ENCODE results near the gene PLEKHJ1.

The PLEKHJ1 gene

DNA sequence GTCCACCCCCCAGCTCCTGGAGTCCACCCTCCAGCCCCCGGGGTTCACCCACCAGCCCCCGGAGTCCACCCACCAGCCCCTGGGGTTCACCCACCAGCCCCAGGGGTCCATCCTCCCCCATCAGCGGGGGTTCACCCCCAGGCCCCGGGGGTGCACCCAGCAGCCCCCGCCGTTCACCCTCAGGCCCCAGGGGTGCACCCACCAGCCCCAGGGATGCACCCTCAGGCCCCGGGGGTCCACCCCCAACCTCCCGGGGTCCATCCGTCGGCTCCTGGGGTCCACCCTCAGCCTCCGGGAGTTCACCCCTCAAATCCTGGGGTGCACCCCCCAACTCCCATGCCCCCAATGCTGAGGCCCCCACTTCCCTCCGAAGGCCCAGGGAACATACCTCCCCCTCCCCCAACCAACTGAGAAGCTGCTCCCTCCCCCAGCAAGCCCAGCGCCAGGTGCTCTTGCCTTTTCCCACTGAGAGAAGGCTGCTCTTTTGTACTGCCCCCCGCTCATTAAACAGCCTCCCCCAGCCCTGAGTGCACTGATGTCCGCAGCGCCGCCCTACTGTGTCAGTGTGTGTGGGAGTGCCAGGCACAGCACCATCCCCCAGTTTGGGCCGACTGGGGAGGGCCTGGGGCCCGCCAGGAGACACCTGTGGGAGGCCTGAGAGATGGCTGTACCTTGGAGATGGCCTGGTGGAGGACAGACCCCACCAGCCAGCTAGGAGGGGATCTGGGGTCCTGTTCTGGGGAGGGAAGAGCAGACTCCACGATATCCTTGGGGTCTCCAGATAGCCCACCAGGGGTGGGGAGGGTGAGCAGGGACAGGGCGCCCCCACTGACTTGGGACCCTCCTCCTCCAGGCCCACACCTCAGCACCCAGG, 12.2 kb upstream of the PLEKHJ1 start:
- Mint-ChIP-seq H3K36me3 (peaks cover 33 to 43% of the 10 kb centered on the region in 2 donors), H3K27me3 (peaks cover 8 to 21% of the 10 kb centered on the region in 2 donors), H3K27ac (peak overlapping the region; percentile 66), H3K4me3 (no peak overlapping the region), H3K9me3 (no peaks in the 10 kb centered on the region), H3K4me1 (peaks cover 9 to 30% of the 10 kb centered on the region in 2 donors)
- no peak for ATAC-seq (replicated peaks)
- no peak for DNase-seq

DNA sequence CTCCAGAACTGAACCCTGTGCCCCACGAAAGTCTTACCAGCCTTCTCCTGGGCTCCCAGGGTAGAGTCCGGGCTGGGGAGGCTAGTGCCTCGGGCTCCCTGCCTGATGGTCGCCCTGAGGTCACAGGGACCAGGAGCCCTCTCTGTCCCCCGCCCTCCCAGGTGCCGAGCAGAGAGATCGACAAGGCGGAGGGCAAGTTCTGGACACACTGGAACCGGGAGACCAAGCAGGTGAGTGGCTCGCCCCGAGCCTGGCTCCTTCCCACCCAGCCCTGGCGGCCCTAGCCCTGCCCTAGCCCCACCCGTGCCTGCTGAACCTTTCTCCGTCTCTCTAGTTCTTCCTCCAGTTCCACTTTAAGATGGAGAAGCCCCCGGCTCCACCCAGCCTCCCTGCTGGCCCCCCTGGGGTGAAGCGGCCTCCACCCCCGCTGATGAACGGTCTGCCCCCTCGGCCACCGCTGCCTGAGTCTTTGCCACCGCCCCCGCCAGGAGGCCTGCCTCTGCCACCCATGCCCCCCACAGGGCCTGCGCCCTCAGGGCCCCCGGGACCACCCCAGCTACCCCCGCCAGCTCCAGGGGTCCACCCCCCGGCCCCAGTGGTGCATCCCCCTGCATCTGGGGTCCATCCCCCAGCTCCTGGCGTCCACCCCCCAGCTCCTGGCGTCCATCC, 11.4 kb upstream of the PLEKHJ1 start:
- Mint-ChIP-seq H3K27me3 (peaks cover 7 to 19% of the 10 kb centered on the region in 2 donors), H3K4me1 (peaks cover 9 to 29% of the 10 kb centered on the region in 2 donors), H3K4me3 (no peak overlapping the region), H3K36me3 (peaks cover 35 to 47% of the 10 kb centered on the region in 2 donors), H3K9me3 (no peaks in the 10 kb centered on the region), H3K27ac (no peak overlapping the region)
- ATAC-seq (replicated peaks) (no peak), DNase-seq (no peak)

DNA sequence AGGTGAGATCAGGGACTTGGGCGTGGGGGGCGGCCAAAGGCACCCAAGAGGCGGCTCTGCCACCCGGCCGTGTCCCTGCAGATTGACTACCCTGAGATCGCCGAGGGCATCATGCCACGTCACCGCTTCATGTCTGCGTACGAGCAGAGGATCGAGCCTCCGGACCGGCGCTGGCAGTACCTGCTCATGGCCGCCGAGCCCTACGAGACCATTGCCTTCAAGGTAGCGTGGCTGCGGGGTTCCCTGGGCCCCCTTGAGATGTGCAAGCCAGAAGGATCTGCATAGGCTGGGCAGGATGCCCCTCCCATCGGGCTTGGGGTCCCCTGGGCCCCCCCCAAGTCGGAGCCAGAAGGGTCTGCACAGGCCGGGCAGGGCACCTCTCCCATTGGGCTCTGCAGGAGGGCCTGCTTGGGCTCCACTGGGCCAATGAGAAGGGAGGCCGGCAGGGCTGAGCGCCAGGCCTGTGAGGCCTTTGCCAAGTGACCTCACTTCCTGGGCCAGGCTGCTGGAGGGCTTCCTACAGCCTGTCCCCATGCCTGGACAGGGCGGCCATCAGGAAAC, 10.8 kb upstream of the PLEKHJ1 start:
- ATAC-seq (replicated peaks) (no peak), DNase-seq (no peak)
- Mint-ChIP-seq H3K27me3 (peaks cover 2 to 12% of the 10 kb centered on the region in 2 donors), H3K4me3 (no peak overlapping the region), H3K9me3 (no peaks in the 10 kb centered on the region), H3K27ac (no peak overlapping the region), H3K4me1 (peaks cover 8 to 29% of the 10 kb centered on the region in 2 donors), H3K36me3 (peaks cover 39 to 49% of the 10 kb centered on the region in 2 donors)

DNA sequence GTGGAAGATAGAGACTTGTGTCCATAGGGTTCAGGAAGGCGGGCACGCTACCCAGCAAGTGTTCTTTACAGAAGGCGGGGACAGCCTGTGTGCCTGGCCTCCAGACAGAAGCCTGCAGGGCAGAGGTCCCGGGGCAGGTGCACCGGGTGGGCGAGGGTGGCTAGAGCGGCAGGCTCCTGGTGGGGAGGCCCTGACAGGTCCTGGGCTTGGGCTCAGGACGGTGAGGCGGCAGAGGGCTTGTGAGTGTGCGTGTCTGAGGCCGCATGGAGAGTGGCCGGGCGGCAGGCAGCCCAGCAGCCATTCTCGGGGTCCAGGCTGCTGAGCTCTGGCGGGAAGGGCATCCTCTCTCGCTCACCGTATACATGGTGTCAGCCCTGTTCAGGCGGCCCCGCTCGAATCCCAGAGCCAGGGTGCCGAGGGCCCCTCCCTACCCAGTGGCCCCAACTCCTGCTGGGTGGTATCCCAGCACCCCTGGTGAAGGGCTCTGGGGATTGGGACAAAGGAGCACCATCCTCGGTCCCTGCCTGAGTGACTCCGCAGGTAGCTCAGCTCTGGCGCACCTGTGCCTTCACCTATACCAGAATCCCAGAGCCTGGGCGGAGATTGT, 10.0 kb upstream of the PLEKHJ1 start:
- H3K27me3 Mint-ChIP-seq: peaks cover 0 to 10% of the 10 kb centered on the region in 2 donors
- peaks cover 41 to 49% of the 10 kb centered on the region in 2 donors for H3K36me3 Mint-ChIP-seq
- H3K4me1 Mint-ChIP-seq: peaks cover 8 to 33% of the 10 kb centered on the region in 2 donors
- ATAC-seq (replicated peaks) (no peak), DNase-seq (no peak)
- no peak overlapping the region for H3K4me3 Mint-ChIP-seq
- no peaks in the 10 kb centered on the region for H3K9me3 Mint-ChIP-seq
- no peak overlapping the region for H3K27ac Mint-ChIP-seq

DNA sequence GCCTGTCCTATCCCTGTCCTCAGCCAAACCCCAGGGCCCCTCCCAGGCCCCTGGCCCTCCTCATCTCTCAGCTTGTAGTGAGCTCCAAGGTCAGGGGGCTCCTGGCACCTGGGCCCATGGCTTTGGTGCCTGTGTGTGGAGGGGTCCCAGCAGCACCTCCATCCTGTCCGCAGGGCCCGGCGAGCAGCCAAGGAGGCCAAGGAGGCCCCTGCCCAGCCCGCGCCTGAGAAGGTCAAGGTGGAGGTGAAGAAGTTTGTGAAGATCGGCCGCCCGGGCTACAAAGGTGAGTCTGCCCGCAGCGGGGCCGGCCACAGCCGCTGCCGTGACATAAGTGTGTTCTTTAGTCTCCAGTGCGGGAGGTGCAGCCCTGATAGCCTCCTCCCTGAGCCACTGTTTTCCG, 9.1 kb upstream of the PLEKHJ1 start:
- DNase-seq (no peak), ATAC-seq (replicated peaks) (no peak)
- Mint-ChIP-seq H3K36me3 (peaks cover 48 to 57% of the 10 kb centered on the region in 2 donors), H3K27me3 (peaks cover 0 to 7% of the 10 kb centered on the region in 2 donors), H3K9me3 (no peaks in the 10 kb centered on the region), H3K27ac (no peak overlapping the region), H3K4me3 (no peak overlapping the region), H3K4me1 (peaks cover 17 to 38% of the 10 kb centered on the region in 2 donors)

DNA sequence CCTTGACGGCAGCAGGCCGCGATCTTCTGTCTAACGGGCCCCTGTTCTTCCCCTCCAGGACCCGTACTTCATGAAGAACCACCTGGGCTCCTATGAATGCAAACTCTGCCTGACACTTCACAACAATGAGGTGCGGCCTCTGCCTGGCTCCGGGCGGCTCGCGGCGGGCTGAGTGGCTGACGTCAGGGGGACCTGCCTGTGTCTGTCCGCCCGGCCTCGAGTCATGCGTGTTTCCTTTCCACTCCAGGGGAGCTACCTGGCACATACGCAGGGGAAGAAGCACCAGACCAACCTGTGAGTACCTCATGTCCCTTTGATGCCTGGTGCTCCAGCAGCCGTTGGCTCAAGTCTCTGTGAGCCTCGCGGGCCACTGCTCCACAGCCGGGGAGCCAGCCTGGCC, 8.4 kb upstream of the PLEKHJ1 start:
- no peak for DNase-seq
- Mint-ChIP-seq H3K27me3 (no peaks in the 10 kb centered on the region), H3K9me3 (no peaks in the 10 kb centered on the region), H3K4me1 (peaks cover 20 to 41% of the 10 kb centered on the region in 2 donors), H3K27ac (no peak overlapping the region), H3K4me3 (no peak overlapping the region), H3K36me3 (peaks cover 48 to 63% of the 10 kb centered on the region in 2 donors)
- no peak for ATAC-seq (replicated peaks)

DNA sequence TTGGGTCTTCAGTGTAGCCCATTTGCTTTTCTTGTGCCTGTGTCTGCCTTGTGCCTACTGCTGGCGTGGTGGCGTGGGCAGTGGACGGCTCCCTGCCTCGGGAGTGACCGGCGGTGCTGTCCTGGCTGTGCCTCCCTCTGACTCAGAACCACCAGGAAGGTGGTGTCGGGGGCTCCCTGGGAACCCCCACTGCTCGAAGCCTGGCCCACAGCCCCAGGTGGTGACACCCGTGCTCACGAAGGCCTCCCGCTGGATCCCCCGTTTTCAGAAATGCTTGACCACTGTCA, 7.9 kb upstream of the PLEKHJ1 start:
- Mint-ChIP-seq H3K27me3 (no peaks in the 10 kb centered on the region), H3K4me3 (no peak overlapping the region), H3K4me1 (peaks cover 22 to 45% of the 10 kb centered on the region in 2 donors), H3K9me3 (no peaks in the 10 kb centered on the region), H3K36me3 (peaks cover 47 to 64% of the 10 kb centered on the region in 2 donors), H3K27ac (no peak overlapping the region)
- DNase-seq (no peak), ATAC-seq (replicated peaks) (no peak)

DNA sequence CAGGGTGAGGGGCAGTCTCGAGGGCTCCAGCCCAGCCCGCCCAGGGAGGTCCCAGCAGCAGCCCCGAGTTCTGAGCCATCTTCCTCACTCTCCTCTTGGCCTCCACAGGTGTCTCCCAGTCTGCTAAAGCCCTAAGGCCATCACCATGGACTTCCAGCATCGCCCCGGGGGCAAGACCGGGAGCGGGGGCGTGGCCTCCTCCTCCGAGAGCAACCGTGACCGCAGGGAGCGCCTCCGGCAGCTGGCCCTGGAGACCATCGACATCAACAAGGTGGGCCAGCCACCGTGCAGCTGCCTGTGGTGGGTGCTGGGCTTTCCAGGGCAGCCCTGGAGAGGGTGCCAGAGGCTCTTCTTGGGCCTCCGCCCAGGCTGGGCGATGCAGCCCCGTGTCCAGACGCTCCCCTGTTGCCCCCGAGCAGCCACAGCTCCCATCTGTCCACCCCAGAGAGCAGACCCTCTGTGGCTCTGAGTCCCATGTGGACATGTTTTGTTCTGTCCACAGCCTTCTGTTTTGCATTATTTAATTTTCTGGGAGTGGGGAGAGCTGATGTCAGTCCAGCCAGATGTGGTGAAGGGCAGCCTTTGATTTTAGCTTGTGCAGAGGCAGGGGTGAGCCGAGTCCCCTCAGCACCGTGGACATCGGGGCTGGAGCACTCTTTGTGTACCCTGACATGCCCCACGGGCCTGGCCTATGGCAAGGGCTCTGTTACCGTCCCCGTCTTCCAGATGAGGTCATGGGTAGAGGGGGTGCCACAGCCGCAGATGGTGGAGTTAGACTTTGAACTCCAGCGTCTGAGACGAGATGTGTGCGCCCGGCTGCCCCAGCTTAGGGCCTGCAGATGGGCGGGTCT, 7.4 kb upstream of the PLEKHJ1 start:
- DNase-seq (no peak), ATAC-seq (replicated peaks) (no peak)
- no peak overlapping the region for H3K4me3 Mint-ChIP-seq
- peaks cover 26 to 50% of the 10 kb centered on the region in 2 donors for H3K4me1 Mint-ChIP-seq
- no peaks in the 10 kb centered on the region for H3K27me3 Mint-ChIP-seq
- no peaks in the 10 kb centered on the region for H3K9me3 Mint-ChIP-seq
- peaks cover 47 to 63% of the 10 kb centered on the region in 2 donors for H3K36me3 Mint-ChIP-seq
- peak overlapping the region; percentile 31 for H3K27ac Mint-ChIP-seq

DNA sequence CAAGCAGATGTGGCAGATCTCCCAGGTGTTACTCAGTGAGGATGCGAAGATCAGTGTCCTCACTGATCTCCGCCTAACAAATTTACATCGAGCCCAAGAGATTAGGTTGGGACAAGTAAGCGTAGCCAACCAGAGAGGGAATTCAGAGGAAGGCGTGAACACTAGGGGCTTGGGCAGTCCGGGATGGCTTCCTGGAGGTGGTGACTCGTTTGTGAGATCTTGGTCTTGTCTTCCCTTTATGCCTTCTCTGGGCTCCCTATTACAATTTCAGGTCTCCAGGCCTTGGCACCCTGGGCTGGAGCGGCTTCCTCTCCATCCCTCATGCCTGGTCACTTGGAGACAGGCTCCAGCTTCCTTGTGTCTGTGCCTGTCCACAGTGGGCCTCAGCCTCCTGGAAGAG, 6.7 kb upstream of the PLEKHJ1 start:
- no peak overlapping the region for H3K27ac Mint-ChIP-seq
- peaks cover 51 to 67% of the 10 kb centered on the region in 2 donors for H3K36me3 Mint-ChIP-seq

DNA sequence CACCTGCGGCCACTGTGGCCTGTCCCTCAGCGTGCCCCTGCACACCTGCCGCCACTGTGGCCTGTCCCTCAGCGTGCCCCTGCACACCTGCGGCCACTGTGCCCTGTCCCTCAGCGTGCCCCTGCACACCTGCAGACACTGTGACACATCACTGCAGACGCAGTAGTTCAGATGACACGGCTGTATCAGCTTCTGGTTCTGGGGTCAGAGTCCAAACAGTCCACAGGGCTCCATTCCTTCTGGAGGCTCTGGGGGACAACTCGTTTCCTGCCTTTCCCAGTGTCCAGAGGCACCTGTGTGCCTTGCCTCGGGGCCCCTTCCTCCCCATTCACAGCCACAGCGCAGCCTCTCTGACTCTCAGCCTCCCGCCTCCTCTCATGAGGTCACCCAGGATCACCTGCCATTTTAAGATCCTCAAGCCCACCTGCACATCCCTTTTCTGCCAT, 6.0 kb upstream of the PLEKHJ1 start:
- H3K27ac Mint-ChIP-seq: peak overlapping the region; percentile 59
- DNase-seq (no peak), ATAC-seq (replicated peaks) (no peak)
- H3K4me3 Mint-ChIP-seq: peak overlapping the region in 1 of 2 donors; percentile 43
- peaks cover 52 to 71% of the 10 kb centered on the region in 2 donors for H3K36me3 Mint-ChIP-seq
- peaks cover 34 to 63% of the 10 kb centered on the region in 2 donors for H3K4me1 Mint-ChIP-seq
- H3K9me3 Mint-ChIP-seq: no peaks in the 10 kb centered on the region
- no peaks in the 10 kb centered on the region for H3K27me3 Mint-ChIP-seq

More for the DNA sequence above, 6.7 kb upstream of the PLEKHJ1 start:
- ATAC-seq (replicated peaks) (no peak), DNase-seq (no peak)
- H3K9me3 Mint-ChIP-seq: no peaks in the 10 kb centered on the region
- peaks cover 31 to 57% of the 10 kb centered on the region in 2 donors for H3K4me1 Mint-ChIP-seq
- H3K27me3 Mint-ChIP-seq: no peaks in the 10 kb centered on the region
- H3K4me3 Mint-ChIP-seq: no peak overlapping the region

DNA sequence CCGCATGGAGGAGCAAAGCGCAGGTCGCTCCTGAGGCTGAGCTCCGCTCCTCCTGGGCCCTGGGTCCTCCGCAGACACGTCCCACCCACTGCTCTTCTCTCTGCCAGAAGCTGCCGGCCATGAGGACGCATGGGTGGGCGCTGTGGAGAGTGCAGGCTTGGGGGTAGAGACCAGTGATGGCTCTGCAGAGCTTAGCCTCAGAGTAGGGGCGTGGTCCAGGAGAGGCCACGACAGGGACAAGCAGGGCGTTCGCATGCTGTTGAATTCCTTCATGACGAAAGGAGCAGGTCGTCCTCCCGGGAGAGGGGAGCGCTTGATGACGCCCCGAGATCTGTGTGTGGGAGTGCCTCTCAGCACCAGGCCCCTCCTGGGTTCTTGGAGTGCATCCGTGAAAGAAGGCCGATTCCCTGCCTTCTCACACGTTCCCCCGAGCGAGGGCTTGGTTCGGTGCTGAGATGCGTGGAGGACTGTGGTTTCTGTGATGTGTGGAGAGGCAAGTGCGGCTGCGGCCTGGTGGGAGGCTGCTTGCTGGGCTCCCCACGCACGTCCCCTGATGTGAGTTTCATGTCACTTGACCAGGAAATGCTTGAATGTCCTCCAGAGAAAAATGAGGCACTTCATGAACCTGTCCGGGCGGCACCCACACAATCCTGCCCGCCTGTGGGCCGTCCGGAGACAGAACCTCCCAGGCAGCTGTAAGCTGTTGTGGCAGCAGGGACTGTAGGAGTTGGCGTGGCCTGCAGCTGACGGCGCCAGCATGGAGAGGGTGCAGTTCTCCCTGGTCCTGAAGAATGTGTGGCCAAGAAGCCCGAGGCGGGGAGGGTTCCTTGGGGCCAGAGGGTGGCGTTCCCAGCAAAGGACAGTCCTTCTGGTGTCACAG, 5.0 kb upstream of the PLEKHJ1 start:
- Mint-ChIP-seq H3K36me3 (peaks cover 58 to 70% of the 10 kb centered on the region in 2 donors), H3K9me3 (no peaks in the 10 kb centered on the region), H3K27me3 (no peaks in the 10 kb centered on the region), H3K4me1 (peaks cover 41 to 70% of the 10 kb centered on the region in 2 donors), H3K4me3 (peak overlapping the region in 1 of 2 donors; percentile 93), H3K27ac (peak overlapping the region; percentile 37)
- DNase-seq: no peak
- ATAC-seq (replicated peaks): no peak

DNA sequence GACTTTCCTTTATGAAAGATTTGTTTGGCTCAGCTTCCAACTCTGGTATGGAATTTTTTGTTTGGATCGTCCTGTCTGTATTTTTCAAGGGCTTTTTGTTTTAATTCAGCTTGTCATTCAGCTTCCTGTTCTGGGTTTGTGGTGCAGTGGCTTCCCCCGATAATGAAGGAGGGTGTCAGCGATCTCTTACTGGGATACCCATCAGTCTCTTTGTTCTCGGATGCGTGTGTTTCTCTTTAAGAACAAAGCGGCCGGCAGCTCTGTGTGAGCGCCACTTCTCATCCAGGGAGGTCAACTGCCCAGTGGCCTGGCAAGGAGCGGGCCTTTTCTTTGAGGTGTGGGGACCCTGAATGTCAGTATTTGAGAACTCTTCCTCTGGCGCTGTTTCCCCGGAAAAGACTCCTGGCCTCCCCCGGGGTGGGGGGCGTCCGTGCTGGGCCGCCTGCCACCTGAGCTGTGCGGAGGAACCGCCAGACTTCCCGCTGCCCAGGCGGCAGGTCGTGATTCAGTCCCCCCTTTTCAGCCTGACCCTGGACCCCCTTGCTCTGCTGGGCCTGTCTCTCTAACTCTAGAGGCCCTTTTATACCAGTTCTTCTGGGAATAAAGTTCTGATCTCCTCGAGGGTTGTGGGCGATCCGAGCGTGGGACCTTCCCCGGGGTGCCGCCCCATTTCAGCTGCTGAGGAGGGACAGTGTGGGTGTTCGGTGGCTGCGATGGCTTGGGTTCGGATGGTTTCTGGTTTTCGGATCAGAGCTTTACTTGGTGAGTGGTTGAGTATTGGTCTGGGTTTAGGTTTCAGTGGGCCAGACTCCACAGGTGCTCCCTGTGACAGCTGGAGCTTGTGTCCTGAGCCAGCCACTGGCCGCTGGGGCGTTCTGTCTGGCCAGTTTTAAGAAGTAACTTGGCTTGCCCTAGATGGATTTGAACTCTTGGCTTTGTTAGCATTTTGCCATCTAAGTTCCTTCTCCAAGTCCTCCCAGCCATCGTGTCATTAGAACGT, 3.9 kb upstream of the PLEKHJ1 start:
- ATAC-seq (replicated peaks) (no peak), DNase-seq (no peak)
- H3K27ac Mint-ChIP-seq: peak overlapping the region; percentile 74
- no peaks in the 10 kb centered on the region for H3K27me3 Mint-ChIP-seq
- peaks cover 54 to 65% of the 10 kb centered on the region in 2 donors for H3K36me3 Mint-ChIP-seq
- H3K9me3 Mint-ChIP-seq: no peaks in the 10 kb centered on the region
- peaks cover 43 to 75% of the 10 kb centered on the region in 2 donors for H3K4me1 Mint-ChIP-seq
- peak overlapping the region; percentile 83 to 93 for H3K4me3 Mint-ChIP-seq
